C4-2B (cell line): ENCODE measurements around the gene POM121L12.

ENCODE experiments used
- H3K27ac ChIP-seq: fragments of 450-650 bp; 2 replicates; pipeline ENCODE4 v1.5.1; 2017
- ZFX ChIP-seq: fragments of 450-650 bp; IDR thresholded peaks from 2 replicates; pipeline ENCODE4 v1.6.1; 2017
- TF ChIP-seq, protein P1 (sequence below): fragments of 450-650 bp; conservative IDR thresholded peaks from 2 replicates; pipeline ENCODE4 v1.5.1; 2017; ENCODE audit warnings: mild to moderate bottlenecking

Gene POM121L12

DNA sequence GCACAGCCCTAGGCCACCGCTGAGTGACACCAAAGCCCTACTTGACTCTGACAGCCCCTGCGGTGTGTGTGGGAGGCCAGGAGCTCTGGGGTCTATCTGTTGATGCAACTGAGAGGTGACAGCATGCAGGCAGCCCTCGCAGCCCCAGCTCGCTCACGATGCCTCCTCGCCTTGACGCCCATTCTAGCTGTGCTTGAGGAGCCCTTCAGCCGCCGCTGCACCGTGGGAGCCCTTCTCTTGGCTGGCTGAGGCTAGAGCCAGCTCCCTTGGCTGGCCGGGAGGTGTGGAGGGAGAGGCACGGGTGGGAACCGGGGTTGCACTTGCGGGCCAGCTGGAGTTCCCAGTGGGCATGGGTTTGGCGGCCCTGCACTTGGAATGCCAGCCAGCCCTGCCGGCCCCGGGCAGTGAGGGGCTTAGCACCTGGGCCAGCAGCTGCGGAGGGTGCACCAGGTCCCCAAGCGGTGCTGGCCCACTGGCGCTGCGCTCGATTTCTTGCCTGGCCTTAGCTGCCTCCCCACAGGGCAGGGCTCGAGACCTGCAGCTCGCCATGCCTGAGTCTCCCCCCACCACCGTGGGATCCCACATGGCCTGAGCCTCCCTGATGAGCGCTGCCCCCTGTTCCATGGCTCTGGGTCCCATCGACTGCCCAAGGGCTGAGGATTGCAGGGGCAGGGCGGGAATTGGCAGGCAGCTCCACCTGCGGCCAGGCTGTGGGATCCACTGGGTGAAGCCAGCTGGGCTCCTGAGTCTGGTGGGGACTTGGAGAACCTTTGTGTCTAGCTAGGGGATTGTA is 31.6 kb upstream of the POM121L12 start:
- H3K27ac ChIP-seq: no peak overlapping the region
- no peak for TF ChIP-seq ZFX
- TF ChIP-seq, protein P1, sequence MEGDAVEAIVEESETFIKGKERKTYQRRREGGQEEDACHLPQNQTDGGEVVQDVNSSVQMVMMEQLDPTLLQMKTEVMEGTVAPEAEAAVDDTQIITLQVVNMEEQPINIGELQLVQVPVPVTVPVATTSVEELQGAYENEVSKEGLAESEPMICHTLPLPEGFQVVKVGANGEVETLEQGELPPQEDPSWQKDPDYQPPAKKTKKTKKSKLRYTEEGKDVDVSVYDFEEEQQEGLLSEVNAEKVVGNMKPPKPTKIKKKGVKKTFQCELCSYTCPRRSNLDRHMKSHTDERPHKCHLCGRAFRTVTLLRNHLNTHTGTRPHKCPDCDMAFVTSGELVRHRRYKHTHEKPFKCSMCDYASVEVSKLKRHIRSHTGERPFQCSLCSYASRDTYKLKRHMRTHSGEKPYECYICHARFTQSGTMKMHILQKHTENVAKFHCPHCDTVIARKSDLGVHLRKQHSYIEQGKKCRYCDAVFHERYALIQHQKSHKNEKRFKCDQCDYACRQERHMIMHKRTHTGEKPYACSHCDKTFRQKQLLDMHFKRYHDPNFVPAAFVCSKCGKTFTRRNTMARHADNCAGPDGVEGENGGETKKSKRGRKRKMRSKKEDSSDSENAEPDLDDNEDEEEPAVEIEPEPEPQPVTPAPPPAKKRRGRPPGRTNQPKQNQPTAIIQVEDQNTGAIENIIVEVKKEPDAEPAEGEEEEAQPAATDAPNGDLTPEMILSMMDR: no peak

DNA sequence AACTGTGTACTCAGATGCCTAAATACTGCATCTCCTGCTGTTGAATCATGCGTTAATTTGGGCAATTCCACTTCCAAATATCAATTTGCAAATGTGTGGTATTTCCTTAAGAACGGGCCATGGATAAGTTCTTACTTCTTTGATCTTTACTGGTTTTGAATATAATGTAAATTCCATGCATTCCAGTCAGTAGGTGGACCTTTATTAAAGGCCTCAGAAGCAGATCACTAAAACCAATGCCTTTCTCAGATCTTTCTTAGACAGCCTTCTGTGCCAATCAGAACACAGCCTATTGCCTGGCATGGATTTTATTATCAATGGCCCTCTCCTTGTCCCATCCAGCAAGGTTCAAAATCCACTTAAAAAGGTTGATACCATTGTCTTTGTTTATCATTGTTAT is 21.5 kb upstream of the POM121L12 start:
- H3K27ac ChIP-seq: no peak overlapping the region
- TF ChIP-seq, protein P1: no peak
- no peak for TF ChIP-seq ZFX

- no peak for TF ChIP-seq ZFX
- TF ChIP-seq, protein P1: no peak
- no peak overlapping the region for H3K27ac ChIP-seq
Observed at GRCh38 chr7:53015463-53015862, 20.0 kb upstream of the POM121L12 start.

- TF ChIP-seq, protein P1: no peak
- TF ChIP-seq ZFX: no peak
- H3K27ac ChIP-seq: no peak overlapping the region
Observed at GRCh38 chr7:53022893-53023292, 12.5 kb upstream of the POM121L12 start.

GRCh38 chr7:53048638-53049037 is 13.2 kb downstream of the POM121L12 start:
- H3K27ac ChIP-seq: no peak overlapping the region
- TF ChIP-seq ZFX: no peak
- TF ChIP-seq, protein P1: no peak

- no peak overlapping the region for H3K27ac ChIP-seq
- TF ChIP-seq ZFX: no peak
- TF ChIP-seq, protein P1: no peak
Observed at GRCh38 chr7:53050433-53050832, 15.0 kb downstream of the POM121L12 start.

GRCh38 chr7:53059591-53059990 is 24.2 kb downstream of the POM121L12 start:
- TF ChIP-seq ZFX: no peak
- no peak overlapping the region for H3K27ac ChIP-seq

- no peak for TF ChIP-seq ZFX
- TF ChIP-seq, protein P1: no peak
- no peak overlapping the region for H3K27ac ChIP-seq
Observed at GRCh38 chr7:53060066-53060465, 24.6 kb downstream of the POM121L12 start.
